ACC112 (cell line): ENCODE results near the gene CEP72.
"Not testable (repeated sequence)": the region's sequence is repeated elsewhere in the genome, so short reads cannot be mapped to it uniquely, and the experiment has no call there.

Experiments used
- H2AFZ ChIP-seq: fragments of 200-600 bp; sonication (generic); one replicate; pipeline ENCODE4 v1.6.0; 2017; ENCODE audit warnings: antibody characterized with exemption, low read length; ENCODE audit not compliant: unreplicated experiment
- H3K27ac ChIP-seq: fragments of 200-600 bp; sonication (generic); 2 replicates; pipeline ENCODE4 v1.5.1; 2014; ENCODE audit warnings: low read depth, mild to moderate bottlenecking, antibody characterized with exemption, low read length, moderate library complexity
- H3K27me3 ChIP-seq: fragments of 200-600 bp; sonication (generic); 2 replicates; pipeline ENCODE4 v1.6.1; 2014; ENCODE audit warnings: mild to moderate bottlenecking, antibody characterized with exemption, low read length, moderate library complexity, mixed read lengths; ENCODE audit not compliant: insufficient read depth
- H3K36me3 ChIP-seq: fragments of 200-600 bp; sonication (generic); 2 replicates; pipeline ENCODE4 v1.6.1; 2016; ENCODE audit warnings: mild to moderate bottlenecking, antibody characterized with exemption, low read length, moderate library complexity, mixed read lengths; ENCODE audit not compliant: insufficient read depth
- H3K4me1 ChIP-seq: fragments of 200-600 bp; sonication (generic); one replicate; pipeline ENCODE4 v1.6.1; 2016; ENCODE audit warnings: low read length, mixed read lengths; ENCODE audit not compliant: insufficient read depth, unreplicated experiment, control insufficient read depth
- H3K4me3 ChIP-seq: fragments of 200-600 bp; sonication (generic); 2 replicates; pipeline ENCODE4 v1.5.1; 2014; ENCODE audit warnings: mild to moderate bottlenecking, low read depth, low read length
- H3K79me2 ChIP-seq: fragments of 200-600 bp; sonication (generic); one replicate; pipeline ENCODE4 v1.6.0; 2016; ENCODE audit warnings: low read length; ENCODE audit not compliant: control insufficient read depth, unreplicated experiment, insufficient read depth

The CEP72 gene

GRCh38 chr5:580436-580835 is 31.7 kb upstream of the CEP72 start:
- Histone ChIP-seq H3K4me1 (no peaks in the 10 kb centered on the region), H3K79me2 (no peaks in the 10 kb centered on the region), H3K36me3 (no peaks in the 10 kb centered on the region), H2AFZ (no peak overlapping the region), H3K4me3 (no peak overlapping the region), H3K27me3 (peaks cover 80% of the 10 kb centered on the region), H3K27ac (no peak overlapping the region)

GRCh38 chr5:581266-581665 is 30.9 kb upstream of the CEP72 start:
- peaks cover 80% of the 10 kb centered on the region for H3K27me3 ChIP-seq
- no peak overlapping the region for H3K27ac ChIP-seq
- H3K4me3 ChIP-seq: no peak overlapping the region
- no peaks in the 10 kb centered on the region for H3K36me3 ChIP-seq
- no peaks in the 10 kb centered on the region for H3K4me1 ChIP-seq
- no peak overlapping the region for H2AFZ ChIP-seq
- H3K79me2 ChIP-seq: no peaks in the 10 kb centered on the region

GRCh38 chr5:581941-582340 is 30.2 kb upstream of the CEP72 start:
- Histone ChIP-seq H3K4me1 (no peaks in the 10 kb centered on the region), H3K36me3 (no peaks in the 10 kb centered on the region), H2AFZ (no peak overlapping the region), H3K27me3 (peaks cover 80% of the 10 kb centered on the region), H3K79me2 (no peaks in the 10 kb centered on the region), H3K27ac (no peak overlapping the region), H3K4me3 (no peak overlapping the region)

- not testable (repeated sequence) for H3K79me2 ChIP-seq, H3K4me3 ChIP-seq, H3K36me3 ChIP-seq, H3K27ac ChIP-seq, H3K4me1 ChIP-seq, H2AFZ ChIP-seq
- peaks cover 82% of the 10 kb centered on the region for H3K27me3 ChIP-seq
Measured at GRCh38 chr5:582445-582844, 29.7 kb upstream of the CEP72 start.

- Histone ChIP-seq H3K4me1 (no peaks in the 10 kb centered on the region), H3K27ac (no peak overlapping the region), H3K36me3 (no peaks in the 10 kb centered on the region), H3K79me2 (no peaks in the 10 kb centered on the region), H3K27me3 (peaks cover 81% of the 10 kb centered on the region), H3K4me3 (no peak overlapping the region), H2AFZ (no peak overlapping the region)
Measured at GRCh38 chr5:582936-583635, 29.1 kb upstream of the CEP72 start.

- H3K27ac ChIP-seq: no peak overlapping the region
- peaks cover 81% of the 10 kb centered on the region for H3K27me3 ChIP-seq
- H3K4me1 ChIP-seq: no peaks in the 10 kb centered on the region
- no peak overlapping the region for H3K4me3 ChIP-seq
- no peaks in the 10 kb centered on the region for H3K79me2 ChIP-seq
- H2AFZ ChIP-seq: no peak overlapping the region
- no peaks in the 10 kb centered on the region for H3K36me3 ChIP-seq
Measured at GRCh38 chr5:583645-584044, 28.5 kb upstream of the CEP72 start.

GRCh38 chr5:584216-584615 is 27.9 kb upstream of the CEP72 start:
- no peak overlapping the region for H3K4me3 ChIP-seq
- H3K36me3 ChIP-seq: no peaks in the 10 kb centered on the region
- H3K4me1 ChIP-seq: no peaks in the 10 kb centered on the region
- no peak overlapping the region for H3K27ac ChIP-seq
- H3K79me2 ChIP-seq: no peaks in the 10 kb centered on the region
- peaks cover 81% of the 10 kb centered on the region for H3K27me3 ChIP-seq
- no peak overlapping the region for H2AFZ ChIP-seq

GRCh38 chr5:584846-585245 is 27.3 kb upstream of the CEP72 start:
- peaks cover 81% of the 10 kb centered on the region for H3K27me3 ChIP-seq
- H3K4me3 ChIP-seq: no peak overlapping the region
- H3K79me2 ChIP-seq: no peaks in the 10 kb centered on the region
- H3K4me1 ChIP-seq: no peaks in the 10 kb centered on the region
- H2AFZ ChIP-seq: no peak overlapping the region
- H3K27ac ChIP-seq: no peak overlapping the region
- H3K36me3 ChIP-seq: no peaks in the 10 kb centered on the region

GRCh38 chr5:585556-585955 is 26.6 kb upstream of the CEP72 start:
- H3K27ac ChIP-seq: no peak overlapping the region
- no peaks in the 10 kb centered on the region for H3K36me3 ChIP-seq
- H3K27me3 ChIP-seq: peaks cover 81% of the 10 kb centered on the region
- no peak overlapping the region for H3K4me3 ChIP-seq
- no peaks in the 10 kb centered on the region for H3K4me1 ChIP-seq
- no peak overlapping the region for H2AFZ ChIP-seq
- no peaks in the 10 kb centered on the region for H3K79me2 ChIP-seq

- H3K79me2 ChIP-seq: no peaks in the 10 kb centered on the region
- H3K27ac ChIP-seq: no peak overlapping the region
- no peak overlapping the region for H3K4me3 ChIP-seq
- peaks cover 81% of the 10 kb centered on the region for H3K27me3 ChIP-seq
- no peaks in the 10 kb centered on the region for H3K36me3 ChIP-seq
- no peaks in the 10 kb centered on the region for H3K4me1 ChIP-seq
- no peak overlapping the region for H2AFZ ChIP-seq
Measured at GRCh38 chr5:585962-586628, 26.0 kb upstream of the CEP72 start.

- H3K27me3 ChIP-seq: peaks cover 81% of the 10 kb centered on the region
- no peak overlapping the region for H2AFZ ChIP-seq
- no peaks in the 10 kb centered on the region for H3K4me1 ChIP-seq
- no peaks in the 10 kb centered on the region for H3K36me3 ChIP-seq
- H3K27ac ChIP-seq: no peak overlapping the region
- no peaks in the 10 kb centered on the region for H3K79me2 ChIP-seq
- no peak overlapping the region for H3K4me3 ChIP-seq
Measured at GRCh38 chr5:586751-587285, 25.3 kb upstream of the CEP72 start.
